DOHH2 (cell line): ENCODE measurements around the gene TBC1D4.

Experiments used
- H3F3A ChIP-seq: fragments of 200-600 bp; sonication (generic), shearing (Covaris generic); 2 replicates; pipeline ENCODE4 v1.6.0; 2016; ENCODE audit warnings: antibody characterized with exemption, mild to moderate bottlenecking; ENCODE audit not compliant: control insufficient read depth, insufficient read depth
- H3K27ac ChIP-seq: fragments of 200-600 bp; sonication (generic); 2 replicates; pipeline ENCODE4 v1.5.1; 2014; ENCODE audit warnings: low read depth, mild to moderate bottlenecking, low read length, moderate library complexity
- H3K27me3 ChIP-seq: fragments of 200-600 bp; sonication (generic); 2 replicates; pipeline ENCODE4 v1.6.1; 2014; ENCODE audit warnings: mild to moderate bottlenecking, low read length, mixed read lengths; ENCODE audit not compliant: control insufficient read depth
- H3K36me3 ChIP-seq: fragments of 200-600 bp; sonication (generic); 2 replicates; pipeline ENCODE4 v1.6.1; 2014; ENCODE audit warnings: mild to moderate bottlenecking, low read length, moderate library complexity, mixed read lengths; ENCODE audit not compliant: control insufficient read depth
- H3K4me1 ChIP-seq: fragments of 200-600 bp; sonication (generic); 2 replicates; pipeline ENCODE4 v1.6.1; 2014; ENCODE audit warnings: mild to moderate bottlenecking, low read length, mixed read lengths; ENCODE audit not compliant: control insufficient read depth
- H3K4me2 ChIP-seq: fragments of 200-600 bp; sonication (generic); 2 replicates; pipeline ENCODE4 v1.6.0; 2014; ENCODE audit warnings: mild to moderate bottlenecking, low read length, moderate library complexity
- H3K4me3 ChIP-seq: fragments of 200-600 bp; sonication (generic); 2 replicates; pipeline ENCODE4 v1.5.1; 2014; ENCODE audit warnings: mild to moderate bottlenecking, low read length, mixed read lengths
- H3K79me2 ChIP-seq: fragments of 200-600 bp; sonication (generic); 2 replicates; pipeline ENCODE4 v1.6.1; 2014; ENCODE audit warnings: mild to moderate bottlenecking, low read length, mixed read lengths; ENCODE audit not compliant: control insufficient read depth
- H3K9me2 ChIP-seq: fragments of 200-600 bp; sonication (generic); replicated peaks from 2 replicates; pipeline ENCODE4 v1.6.1; 2014; ENCODE audit warnings: mild to moderate bottlenecking, low read length, mixed read lengths; ENCODE audit not compliant: control insufficient read depth
- H3K9me3 ChIP-seq: fragments of 200-600 bp; sonication (generic); 2 replicates; pipeline ENCODE4 v1.6.1; 2014; ENCODE audit warnings: antibody characterized with exemption, low read length, mixed read lengths; ENCODE audit not compliant: control insufficient read depth, insufficient read depth
- H4K20me1 ChIP-seq: fragments of 200-600 bp; sonication (generic); 2 replicates; pipeline ENCODE4 v1.6.0; 2014; ENCODE audit warnings: low read depth, mild to moderate bottlenecking, antibody characterized with exemption, low read length, moderate library complexity; ENCODE audit not compliant: control insufficient read depth, insufficient read depth
- CTCF ChIP-seq: fragments of 200-600 bp; sonication (generic); IDR thresholded peaks from one replicate; pipeline ENCODE4 v1.5.1; 2014; ENCODE audit warnings: antibody characterized with exemption, mild to moderate bottlenecking, low read depth, low read length; ENCODE audit not compliant: poor library complexity, severe bottlenecking
- EZH2phosphoT487 ChIP-seq: fragments of 200-600 bp; sonication (generic); IDR thresholded peaks from 2 replicates; pipeline ENCODE4 v1.6.1; 2017; ENCODE audit warnings: borderline replicate concordance, mild to moderate bottlenecking, antibody characterized with exemption, low read length, moderate library complexity, mixed read lengths

Gene TBC1D4

GRCh38 chr13:75318138-75318833 lies 163.7 kb downstream of the TBC1D4 start:
- peaks cover 35% of the 10 kb centered on the region for H3K4me1 ChIP-seq
- no peaks in the 10 kb centered on the region for H3K9me2 ChIP-seq
- no peaks in the 10 kb centered on the region; the same call in 1 of the 2 replicates for H3F3A ChIP-seq
- no peak overlapping the region for H3K27ac ChIP-seq
- H3K79me2 ChIP-seq: no peaks in the 10 kb centered on the region
- H3K4me3 ChIP-seq: no peak overlapping the region
- H3K27me3 ChIP-seq: no peaks in the 10 kb centered on the region
- H3K4me2 ChIP-seq: no peak overlapping the region
- no peaks in the 10 kb centered on the region for H4K20me1 ChIP-seq
- no peak for TF ChIP-seq CTCF
- no peak for TF ChIP-seq EZH2phosphoT487
- peaks cover 79% of the 10 kb centered on the region for H3K36me3 ChIP-seq
- H3K9me3 ChIP-seq: no peaks in the 10 kb centered on the region

GRCh38 chr13:75316427-75316826 lies 165.5 kb downstream of the TBC1D4 start:
- Histone ChIP-seq H3K9me2 (no peaks in the 10 kb centered on the region), H3K9me3 (no peaks in the 10 kb centered on the region), H3F3A (no peaks in the 10 kb centered on the region; the same call in 1 of the 2 replicates), H3K27me3 (no peaks in the 10 kb centered on the region), H3K36me3 (peaks cover 78% of the 10 kb centered on the region), H3K79me2 (no peaks in the 10 kb centered on the region), H3K4me3 (no peak overlapping the region), H3K27ac (no peak overlapping the region), H3K4me1 (peaks cover 35% of the 10 kb centered on the region), H3K4me2 (no peak overlapping the region), H4K20me1 (no peaks in the 10 kb centered on the region)
- TF ChIP-seq EZH2phosphoT487 (no peak), CTCF (no peak)

GRCh38 chr13:75312884-75313520 lies 169.0 kb downstream of the TBC1D4 start:
- Histone ChIP-seq H3K9me3 (no peaks in the 10 kb centered on the region), H3K4me3 (no peak overlapping the region), H3K9me2 (no peaks in the 10 kb centered on the region), H3K27ac (no peak overlapping the region), H3F3A (peaks cover 5% of the 10 kb centered on the region; the same call in 1 of the 2 replicates), H3K79me2 (no peaks in the 10 kb centered on the region), H3K36me3 (peaks cover 82% of the 10 kb centered on the region), H3K4me1 (peaks cover 16% of the 10 kb centered on the region), H3K27me3 (no peaks in the 10 kb centered on the region), H4K20me1 (no peaks in the 10 kb centered on the region), H3K4me2 (no peak overlapping the region)
- TF ChIP-seq EZH2phosphoT487: no peak
- TF ChIP-seq CTCF: no peak
